Measurements from ENCODE around the gene FOXA3.

The FOXA3 gene

GRCh38 chr19:45899253-45899652 lies 35.1 kb downstream of the FOXA3 start:
- Histone ChIP-seq H3K27me3 (ENCODE audit: low read depth, low read length) (no peaks in the 10 kb centered on the region), H3K27ac (ENCODE audit: low read length) (no peak overlapping the region), H3K36me3 (ENCODE audit: control insufficient read depth in 1 of 2, insufficient read depth in 2 of 2, low read length in 2 of 2) (peaks cover 4 to 28% of the 10 kb centered on the region in 2 donors), H3K4me1 (ENCODE audit: control insufficient read depth in 1 of 2, insufficient read depth in 2 of 2, low read length in 2 of 2) (peaks cover 0 to 25% of the 10 kb centered on the region in 2 donors), H3K9me3 (ENCODE audit: control insufficient read depth in 1 of 2, low read length in 2 of 2) (no peaks in the 10 kb centered on the region), H3K4me3 (ENCODE audit: low read depth in 1 of 2, low read length in 2 of 2) (no peak overlapping the region)

- peaks cover 0 to 25% of the 10 kb centered on the region in 2 donors for H3K4me1 ChIP-seq (ENCODE audit: control insufficient read depth in 1 of 2, insufficient read depth in 2 of 2, low read length in 2 of 2)
Measured at GRCh38 chr19:45899919-45900589, 35.9 kb downstream of the FOXA3 start.

GRCh38 chr19:45900738-45901431 lies 36.8 kb downstream of the FOXA3 start:
- no peak overlapping the region for H3K27ac ChIP-seq (ENCODE audit: low read length)

More at GRCh38 chr19:45899919-45900589, 35.9 kb downstream of the FOXA3 start:
- H3K9me3 ChIP-seq (ENCODE audit: control insufficient read depth in 1 of 2, low read length in 2 of 2) = no peaks in the 10 kb centered on the region
- H3K27me3 ChIP-seq (ENCODE audit: low read depth, low read length) = no peaks in the 10 kb centered on the region
- H3K4me3 ChIP-seq (ENCODE audit: low read depth in 1 of 2, low read length in 2 of 2) = no peak overlapping the region
- no peak overlapping the region for H3K27ac ChIP-seq (ENCODE audit: low read length)
- H3K36me3 ChIP-seq (ENCODE audit: control insufficient read depth in 1 of 2, insufficient read depth in 2 of 2, low read length in 2 of 2) = peaks cover 4 to 25% of the 10 kb centered on the region in 2 donors

GRCh38 chr19:45901432-45901911 lies 37.3 kb downstream of the FOXA3 start:
- Histone ChIP-seq H3K36me3 (ENCODE audit: control insufficient read depth in 1 of 2, insufficient read depth in 2 of 2, low read length in 2 of 2) (peaks cover 4 to 18% of the 10 kb centered on the region in 2 donors), H3K4me1 (ENCODE audit: control insufficient read depth in 1 of 2, insufficient read depth in 2 of 2, low read length in 2 of 2) (peaks cover 0 to 25% of the 10 kb centered on the region in 2 donors), H3K27me3 (ENCODE audit: low read depth, low read length) (no peaks in the 10 kb centered on the region), H3K9me3 (ENCODE audit: control insufficient read depth in 1 of 2, low read length in 2 of 2) (no peaks in the 10 kb centered on the region), H3K4me3 (ENCODE audit: low read depth in 1 of 2, low read length in 2 of 2) (peak overlapping the region in 1 of 2 donors; percentile 94), H3K27ac (ENCODE audit: low read length) (no peak overlapping the region)

More at GRCh38 chr19:45900738-45901431, 36.8 kb downstream of the FOXA3 start:
- peak overlapping the region in 1 of 2 donors; percentile 94 for H3K4me3 ChIP-seq (ENCODE audit: low read depth in 1 of 2, low read length in 2 of 2)
- H3K4me1 ChIP-seq (ENCODE audit: control insufficient read depth in 1 of 2, insufficient read depth in 2 of 2, low read length in 2 of 2) = peaks cover 0 to 25% of the 10 kb centered on the region in 2 donors
- no peaks in the 10 kb centered on the region for H3K27me3 ChIP-seq (ENCODE audit: low read depth, low read length)
- H3K9me3 ChIP-seq (ENCODE audit: control insufficient read depth in 1 of 2, low read length in 2 of 2) = no peaks in the 10 kb centered on the region
- peaks cover 4 to 18% of the 10 kb centered on the region in 2 donors for H3K36me3 ChIP-seq (ENCODE audit: control insufficient read depth in 1 of 2, insufficient read depth in 2 of 2, low read length in 2 of 2)

- no peaks in the 10 kb centered on the region for H3K9me3 ChIP-seq (ENCODE audit: control insufficient read depth in 1 of 2, low read length in 2 of 2)
- H3K27me3 ChIP-seq (ENCODE audit: low read depth, low read length) = no peaks in the 10 kb centered on the region
- H3K4me1 ChIP-seq (ENCODE audit: control insufficient read depth in 1 of 2, insufficient read depth in 2 of 2, low read length in 2 of 2) = peaks cover 0 to 25% of the 10 kb centered on the region in 2 donors
- peaks cover 4 to 18% of the 10 kb centered on the region in 2 donors for H3K36me3 ChIP-seq (ENCODE audit: control insufficient read depth in 1 of 2, insufficient read depth in 2 of 2, low read length in 2 of 2)
- H3K27ac ChIP-seq (ENCODE audit: low read length) = peak within 1 kb of the TSS; percentile 56
- peak within 1 kb of the TSS; percentile 80 to 94 for H3K4me3 ChIP-seq (ENCODE audit: low read depth in 1 of 2, low read length in 2 of 2)
Measured at GRCh38 chr19:45901912-45902650, 38.0 kb downstream of the FOXA3 start, which contains the start of gene MYPOP. TSS of gene MYPOP (minus strand) at chr19:45902613. CDS start at chr19:45901773, 840 bp downstream.

GRCh38 chr19:45902651-45903625 lies 38.8 kb downstream of the FOXA3 start:
- no peaks in the 10 kb centered on the region for H3K27me3 ChIP-seq (ENCODE audit: low read depth, low read length)
- peaks cover 0 to 25% of the 10 kb centered on the region in 2 donors for H3K4me1 ChIP-seq (ENCODE audit: control insufficient read depth in 1 of 2, insufficient read depth in 2 of 2, low read length in 2 of 2)
- peak overlapping the region; percentile 80 to 94 for H3K4me3 ChIP-seq (ENCODE audit: low read depth in 1 of 2, low read length in 2 of 2)
- H3K27ac ChIP-seq (ENCODE audit: low read length) = peak overlapping the region; percentile 56
- no peaks in the 10 kb centered on the region for H3K9me3 ChIP-seq (ENCODE audit: control insufficient read depth in 1 of 2, low read length in 2 of 2)
- H3K36me3 ChIP-seq (ENCODE audit: control insufficient read depth in 1 of 2, insufficient read depth in 2 of 2, low read length in 2 of 2) = peaks cover 4 to 14% of the 10 kb centered on the region in 2 donors

GRCh38 chr19:45905011-45905410 lies 40.9 kb downstream of the FOXA3 start:
- Histone ChIP-seq H3K4me3 (ENCODE audit: low read depth in 1 of 2, low read length in 2 of 2) (no peak overlapping the region), H3K9me3 (ENCODE audit: control insufficient read depth in 1 of 2, low read length in 2 of 2) (no peaks in the 10 kb centered on the region), H3K36me3 (ENCODE audit: control insufficient read depth in 1 of 2, insufficient read depth in 2 of 2, low read length in 2 of 2) (no peaks in the 10 kb centered on the region), H3K4me1 (ENCODE audit: control insufficient read depth in 1 of 2, insufficient read depth in 2 of 2, low read length in 2 of 2) (peaks cover 0 to 25% of the 10 kb centered on the region in 2 donors), H3K27me3 (ENCODE audit: low read depth, low read length) (no peaks in the 10 kb centered on the region), H3K27ac (ENCODE audit: low read length) (no peak overlapping the region)

- H3K27ac ChIP-seq (ENCODE audit: low read length) = no peak overlapping the region
- peaks cover 0 to 13% of the 10 kb centered on the region in 2 donors for H3K4me1 ChIP-seq (ENCODE audit: control insufficient read depth in 1 of 2, insufficient read depth in 2 of 2, low read length in 2 of 2)
- no peaks in the 10 kb centered on the region for H3K27me3 ChIP-seq (ENCODE audit: low read depth, low read length)
- H3K4me3 ChIP-seq (ENCODE audit: low read depth in 1 of 2, low read length in 2 of 2) = no peak overlapping the region
- H3K36me3 ChIP-seq (ENCODE audit: control insufficient read depth in 1 of 2, insufficient read depth in 2 of 2, low read length in 2 of 2) = no peaks in the 10 kb centered on the region
- no peaks in the 10 kb centered on the region for H3K9me3 ChIP-seq (ENCODE audit: control insufficient read depth in 1 of 2, low read length in 2 of 2)
Measured at GRCh38 chr19:45906221-45906620, 42.1 kb downstream of the FOXA3 start.

- no peak overlapping the region for H3K27ac ChIP-seq (ENCODE audit: low read length)
- no peaks in the 10 kb centered on the region for H3K4me1 ChIP-seq (ENCODE audit: control insufficient read depth in 1 of 2, insufficient read depth in 2 of 2, low read length in 2 of 2)
- H3K27me3 ChIP-seq (ENCODE audit: low read depth, low read length) = no peaks in the 10 kb centered on the region
- no peak overlapping the region for H3K4me3 ChIP-seq (ENCODE audit: low read depth in 1 of 2, low read length in 2 of 2)
- no peaks in the 10 kb centered on the region for H3K9me3 ChIP-seq (ENCODE audit: control insufficient read depth in 1 of 2, low read length in 2 of 2)
- no peaks in the 10 kb centered on the region for H3K36me3 ChIP-seq (ENCODE audit: control insufficient read depth in 1 of 2, insufficient read depth in 2 of 2, low read length in 2 of 2)
Measured at GRCh38 chr19:45908956-45909355, 44.8 kb downstream of the FOXA3 start.

GRCh38 chr19:45911291-45911690 lies 47.2 kb downstream of the FOXA3 start:
- H3K27ac ChIP-seq (ENCODE audit: low read length) = no peak overlapping the region
- no peaks in the 10 kb centered on the region for H3K9me3 ChIP-seq (ENCODE audit: control insufficient read depth in 1 of 2, low read length in 2 of 2)
- H3K4me1 ChIP-seq (ENCODE audit: control insufficient read depth in 1 of 2, insufficient read depth in 2 of 2, low read length in 2 of 2) = no peaks in the 10 kb centered on the region
- no peak overlapping the region for H3K4me3 ChIP-seq (ENCODE audit: low read depth in 1 of 2, low read length in 2 of 2)
- no peaks in the 10 kb centered on the region for H3K27me3 ChIP-seq (ENCODE audit: low read depth, low read length)
- H3K36me3 ChIP-seq (ENCODE audit: control insufficient read depth in 1 of 2, insufficient read depth in 2 of 2, low read length in 2 of 2) = no peaks in the 10 kb centered on the region
